Endothelial cell of umbilical vein (primary cell): ENCODE data around the gene RNF10.

Experiments
- POLR2A ChIP-seq: IDR thresholded peaks from 2 replicates; pipeline ENCODE4 v1.6.1; 2012; ENCODE audit warnings: low read depth, mild to moderate bottlenecking, control low read depth, low read length
- TF ChIP-seq, protein P1 (sequence below), 2 donors: IDR thresholded peaks; 1 replicate in 1 of 2; 2 replicates in 1 of 2; pipeline ENCODE4 v1.5.1; 2011; ENCODE audit warnings: low read length in 2 of 2, mild to moderate bottlenecking in 2 of 2, moderate library complexity in 2 of 2, control low read depth in 1 of 2, inconsistent platforms in 1 of 2, low read depth in 1 of 2; ENCODE audit not compliant: insufficient read depth in 1 of 2; ENCODE audit errors: extremely low read depth in 1 of 2

- TF ChIP-seq, protein P1, sequence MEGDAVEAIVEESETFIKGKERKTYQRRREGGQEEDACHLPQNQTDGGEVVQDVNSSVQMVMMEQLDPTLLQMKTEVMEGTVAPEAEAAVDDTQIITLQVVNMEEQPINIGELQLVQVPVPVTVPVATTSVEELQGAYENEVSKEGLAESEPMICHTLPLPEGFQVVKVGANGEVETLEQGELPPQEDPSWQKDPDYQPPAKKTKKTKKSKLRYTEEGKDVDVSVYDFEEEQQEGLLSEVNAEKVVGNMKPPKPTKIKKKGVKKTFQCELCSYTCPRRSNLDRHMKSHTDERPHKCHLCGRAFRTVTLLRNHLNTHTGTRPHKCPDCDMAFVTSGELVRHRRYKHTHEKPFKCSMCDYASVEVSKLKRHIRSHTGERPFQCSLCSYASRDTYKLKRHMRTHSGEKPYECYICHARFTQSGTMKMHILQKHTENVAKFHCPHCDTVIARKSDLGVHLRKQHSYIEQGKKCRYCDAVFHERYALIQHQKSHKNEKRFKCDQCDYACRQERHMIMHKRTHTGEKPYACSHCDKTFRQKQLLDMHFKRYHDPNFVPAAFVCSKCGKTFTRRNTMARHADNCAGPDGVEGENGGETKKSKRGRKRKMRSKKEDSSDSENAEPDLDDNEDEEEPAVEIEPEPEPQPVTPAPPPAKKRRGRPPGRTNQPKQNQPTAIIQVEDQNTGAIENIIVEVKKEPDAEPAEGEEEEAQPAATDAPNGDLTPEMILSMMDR (IDR thresholded peaks at IDR 0.05; ENCODE audit: extremely low read depth in 1 of 2, insufficient read depth in 1 of 2, low read depth in 1 of 2, low read length in 2 of 2) = no peak
- TF ChIP-seq POLR2A = no peak
Measured at GRCh38 chr12:120539303-120539702, 5.1 kb downstream of the RNF10 start.
